ENCODE results near the gene LRRN3.

DNA sequence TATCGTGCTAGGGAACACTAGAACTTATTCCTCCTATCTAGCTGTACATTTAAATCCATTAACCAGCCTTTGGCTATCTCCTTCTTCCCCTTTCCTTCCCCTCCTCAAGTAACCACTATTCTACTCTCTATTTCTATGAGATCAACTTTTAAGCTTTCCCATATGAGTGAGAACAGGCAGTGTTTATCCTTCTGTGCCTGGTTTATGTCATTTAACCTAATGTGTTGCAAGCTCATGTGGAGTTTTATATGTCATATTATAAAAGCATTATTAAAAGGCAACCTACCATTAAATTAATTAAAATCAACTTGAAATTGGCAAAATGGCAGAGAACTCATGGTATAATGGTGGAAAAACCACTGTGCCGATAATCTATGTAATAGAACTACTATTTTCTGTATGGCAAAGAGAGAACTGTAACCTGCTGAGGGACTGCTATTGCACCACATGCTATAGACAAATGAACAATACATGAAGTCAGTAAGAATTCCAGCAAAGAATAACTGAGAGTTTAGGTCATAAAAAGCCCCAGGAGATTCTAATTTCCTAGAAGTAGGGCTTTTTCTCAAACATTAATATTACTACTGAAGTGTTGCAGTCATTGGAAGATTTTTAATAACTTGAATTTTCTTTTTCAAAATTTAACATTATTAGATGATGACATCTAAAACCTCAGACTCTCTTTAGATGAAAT, 81.8 kb downstream of the LRRN3 start:
- TF ChIP-seq, protein P1, sequence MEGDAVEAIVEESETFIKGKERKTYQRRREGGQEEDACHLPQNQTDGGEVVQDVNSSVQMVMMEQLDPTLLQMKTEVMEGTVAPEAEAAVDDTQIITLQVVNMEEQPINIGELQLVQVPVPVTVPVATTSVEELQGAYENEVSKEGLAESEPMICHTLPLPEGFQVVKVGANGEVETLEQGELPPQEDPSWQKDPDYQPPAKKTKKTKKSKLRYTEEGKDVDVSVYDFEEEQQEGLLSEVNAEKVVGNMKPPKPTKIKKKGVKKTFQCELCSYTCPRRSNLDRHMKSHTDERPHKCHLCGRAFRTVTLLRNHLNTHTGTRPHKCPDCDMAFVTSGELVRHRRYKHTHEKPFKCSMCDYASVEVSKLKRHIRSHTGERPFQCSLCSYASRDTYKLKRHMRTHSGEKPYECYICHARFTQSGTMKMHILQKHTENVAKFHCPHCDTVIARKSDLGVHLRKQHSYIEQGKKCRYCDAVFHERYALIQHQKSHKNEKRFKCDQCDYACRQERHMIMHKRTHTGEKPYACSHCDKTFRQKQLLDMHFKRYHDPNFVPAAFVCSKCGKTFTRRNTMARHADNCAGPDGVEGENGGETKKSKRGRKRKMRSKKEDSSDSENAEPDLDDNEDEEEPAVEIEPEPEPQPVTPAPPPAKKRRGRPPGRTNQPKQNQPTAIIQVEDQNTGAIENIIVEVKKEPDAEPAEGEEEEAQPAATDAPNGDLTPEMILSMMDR (IDR thresholded peaks at IDR 0.05; ENCODE audit: insufficient read depth, low read length) = no peak
- TF ChIP-seq POLR2AphosphoS5 (IDR thresholded peaks at IDR 0.05; ENCODE audit: low read depth) (no peak), GABPA (IDR thresholded peaks at IDR 0.05; ENCODE audit: low read depth) (no peak), SPI1 (IDR thresholded peaks at IDR 0.05; ENCODE audit: borderline replicate concordance, low read depth) (no peak)
- TF ChIP-seq, protein P2, sequence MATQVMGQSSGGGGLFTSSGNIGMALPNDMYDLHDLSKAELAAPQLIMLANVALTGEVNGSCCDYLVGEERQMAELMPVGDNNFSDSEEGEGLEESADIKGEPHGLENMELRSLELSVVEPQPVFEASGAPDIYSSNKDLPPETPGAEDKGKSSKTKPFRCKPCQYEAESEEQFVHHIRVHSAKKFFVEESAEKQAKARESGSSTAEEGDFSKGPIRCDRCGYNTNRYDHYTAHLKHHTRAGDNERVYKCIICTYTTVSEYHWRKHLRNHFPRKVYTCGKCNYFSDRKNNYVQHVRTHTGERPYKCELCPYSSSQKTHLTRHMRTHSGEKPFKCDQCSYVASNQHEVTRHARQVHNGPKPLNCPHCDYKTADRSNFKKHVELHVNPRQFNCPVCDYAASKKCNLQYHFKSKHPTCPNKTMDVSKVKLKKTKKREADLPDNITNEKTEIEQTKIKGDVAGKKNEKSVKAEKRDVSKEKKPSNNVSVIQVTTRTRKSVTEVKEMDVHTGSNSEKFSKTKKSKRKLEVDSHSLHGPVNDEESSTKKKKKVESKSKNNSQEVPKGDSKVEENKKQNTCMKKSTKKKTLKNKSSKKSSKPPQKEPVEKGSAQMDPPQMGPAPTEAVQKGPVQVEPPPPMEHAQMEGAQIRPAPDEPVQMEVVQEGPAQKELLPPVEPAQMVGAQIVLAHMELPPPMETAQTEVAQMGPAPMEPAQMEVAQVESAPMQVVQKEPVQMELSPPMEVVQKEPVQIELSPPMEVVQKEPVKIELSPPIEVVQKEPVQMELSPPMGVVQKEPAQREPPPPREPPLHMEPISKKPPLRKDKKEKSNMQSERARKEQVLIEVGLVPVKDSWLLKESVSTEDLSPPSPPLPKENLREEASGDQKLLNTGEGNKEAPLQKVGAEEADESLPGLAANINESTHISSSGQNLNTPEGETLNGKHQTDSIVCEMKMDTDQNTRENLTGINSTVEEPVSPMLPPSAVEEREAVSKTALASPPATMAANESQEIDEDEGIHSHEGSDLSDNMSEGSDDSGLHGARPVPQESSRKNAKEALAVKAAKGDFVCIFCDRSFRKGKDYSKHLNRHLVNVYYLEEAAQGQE (IDR thresholded peaks at IDR 0.05; ENCODE audit: insufficient replicate concordance, low read depth) = no peak

Data from HL-60 (cell line).